ENCODE data around the gene BAZ2B.
"Not testable (repeated sequence)": the region's sequence is repeated elsewhere in the genome, so short reads cannot be mapped to it uniquely, and the experiment has no call there.

BAZ2B gene

GRCh38 chr2:159538801-159539200 is 77.5 kb downstream of the BAZ2B start:
- H3K9me3 ChIP-seq (ENCODE audit: insufficient read depth, low read length, severe bottlenecking): peaks cover 2% of the 10 kb centered on the region

GRCh38 chr2:159535261-159535660 is 81.1 kb downstream of the BAZ2B start:
- not testable (repeated sequence) for H3K9ac ChIP-seq (ENCODE audit: low read depth, low read length); ATAC-seq (ENCODE audit: insufficient read depth, low read depth); H3K79me2 ChIP-seq (ENCODE audit: insufficient read depth, low read length); H3K4me1 ChIP-seq (ENCODE audit: insufficient read depth, low read length); H3K9me3 ChIP-seq (ENCODE audit: insufficient read depth, low read length, severe bottlenecking); H3K36me3 ChIP-seq (ENCODE audit: insufficient read depth, low read length); DNase-seq; H3K4me2 ChIP-seq (ENCODE audit: insufficient read depth, low read length); H3K4me3 ChIP-seq (ENCODE audit: low read depth in 1 of 2, low read length in 2 of 2); H4K20me1 ChIP-seq (ENCODE audit: insufficient read depth, low read length); H3K27me3 ChIP-seq (ENCODE audit: insufficient read depth, low read length, poor library complexity); H3K27ac ChIP-seq (ENCODE audit: low read length); H2AFZ ChIP-seq (ENCODE audit: low read depth, low read length)

More at GRCh38 chr2:159538801-159539200, 77.5 kb downstream of the BAZ2B start:
- Histone ChIP-seq H3K27ac (ENCODE audit: low read length) (no peak overlapping the region), H3K36me3 (ENCODE audit: insufficient read depth, low read length) (no peaks in the 10 kb centered on the region; the same call in 1 of the 2 replicates), H3K4me1 (ENCODE audit: insufficient read depth, low read length) (no peaks in the 10 kb centered on the region), H3K79me2 (ENCODE audit: insufficient read depth, low read length) (no peaks in the 10 kb centered on the region), H3K4me2 (ENCODE audit: insufficient read depth, low read length) (no peak overlapping the region), H3K4me3 (ENCODE audit: low read depth in 1 of 2, low read length in 2 of 2) (no peak overlapping the region), H2AFZ (ENCODE audit: low read depth, low read length) (no peak overlapping the region), H3K9ac (ENCODE audit: low read depth, low read length) (no peak overlapping the region), H3K27me3 (ENCODE audit: insufficient read depth, low read length, poor library complexity) (no peaks in the 10 kb centered on the region), H4K20me1 (ENCODE audit: insufficient read depth, low read length) (no peaks in the 10 kb centered on the region)
- TF ChIP-seq CTCF (IDR thresholded peaks at IDR 0.05; ENCODE audit: borderline replicate concordance, extremely low read depth, low read length, poor library complexity, severe bottlenecking) (no peak), EZH2 (IDR thresholded peaks at IDR 0.05; ENCODE audit: borderline replicate concordance, low read depth, low read length, severe bottlenecking) (no peak)
- ATAC-seq (ENCODE audit: insufficient read depth, low read depth) (no peak), DNase-seq (no peak)

- H3K9me3 ChIP-seq (ENCODE audit: insufficient read depth, low read length, severe bottlenecking): no peaks in the 10 kb centered on the region
- no peak overlapping the region for H3K9ac ChIP-seq (ENCODE audit: low read depth, low read length)
- no peak overlapping the region for H2AFZ ChIP-seq (ENCODE audit: low read depth, low read length)
- no peak overlapping the region for H3K27ac ChIP-seq (ENCODE audit: low read length)
- H3K27me3 ChIP-seq (ENCODE audit: insufficient read depth, low read length, poor library complexity): no peaks in the 10 kb centered on the region
- H3K4me3 ChIP-seq (ENCODE audit: low read depth in 1 of 2, low read length in 2 of 2): no peak overlapping the region
- DNase-seq (no peak), ATAC-seq (ENCODE audit: insufficient read depth, low read depth) (no peak)
- no peaks in the 10 kb centered on the region for H3K36me3 ChIP-seq (ENCODE audit: insufficient read depth, low read length)
- H3K79me2 ChIP-seq (ENCODE audit: insufficient read depth, low read length): no peaks in the 10 kb centered on the region
- no peaks in the 10 kb centered on the region for H4K20me1 ChIP-seq (ENCODE audit: insufficient read depth, low read length)
- no peak for TF ChIP-seq CTCF (IDR thresholded peaks at IDR 0.05; ENCODE audit: borderline replicate concordance, extremely low read depth, low read length, poor library complexity, severe bottlenecking)
- TF ChIP-seq EZH2 (IDR thresholded peaks at IDR 0.05; ENCODE audit: borderline replicate concordance, low read depth, low read length, severe bottlenecking): no peak
- no peak overlapping the region for H3K4me2 ChIP-seq (ENCODE audit: insufficient read depth, low read length)
- H3K4me1 ChIP-seq (ENCODE audit: insufficient read depth, low read length): no peaks in the 10 kb centered on the region
Observed at GRCh38 chr2:159531475-159531874, 84.9 kb downstream of the BAZ2B start.

- Histone ChIP-seq H3K79me2 (ENCODE audit: insufficient read depth, low read length) (no peaks in the 10 kb centered on the region), H3K4me1 (ENCODE audit: insufficient read depth, low read length) (no peaks in the 10 kb centered on the region), H3K4me3 (ENCODE audit: low read depth in 1 of 2, low read length in 2 of 2) (no peak overlapping the region), H3K27me3 (ENCODE audit: insufficient read depth, low read length, poor library complexity) (no peaks in the 10 kb centered on the region), H3K4me2 (ENCODE audit: insufficient read depth, low read length) (no peak overlapping the region), H3K36me3 (ENCODE audit: insufficient read depth, low read length) (no peaks in the 10 kb centered on the region), H3K27ac (ENCODE audit: low read length) (no peak overlapping the region), H2AFZ (ENCODE audit: low read depth, low read length) (no peak overlapping the region), H3K9me3 (ENCODE audit: insufficient read depth, low read length, severe bottlenecking) (no peaks in the 10 kb centered on the region), H4K20me1 (ENCODE audit: insufficient read depth, low read length) (no peaks in the 10 kb centered on the region), H3K9ac (ENCODE audit: low read depth, low read length) (no peak overlapping the region)
- no peak for TF ChIP-seq EZH2 (IDR thresholded peaks at IDR 0.05; ENCODE audit: borderline replicate concordance, low read depth, low read length, severe bottlenecking)
- TF ChIP-seq CTCF (IDR thresholded peaks at IDR 0.05; ENCODE audit: borderline replicate concordance, extremely low read depth, low read length, poor library complexity, severe bottlenecking): no peak
- DNase-seq: no peak
- no peak for ATAC-seq (ENCODE audit: insufficient read depth, low read depth)
Observed at GRCh38 chr2:159526433-159526832, 89.9 kb downstream of the BAZ2B start.
